ENCODE measurements around the gene CHST2.

CHST2 gene

DNA sequence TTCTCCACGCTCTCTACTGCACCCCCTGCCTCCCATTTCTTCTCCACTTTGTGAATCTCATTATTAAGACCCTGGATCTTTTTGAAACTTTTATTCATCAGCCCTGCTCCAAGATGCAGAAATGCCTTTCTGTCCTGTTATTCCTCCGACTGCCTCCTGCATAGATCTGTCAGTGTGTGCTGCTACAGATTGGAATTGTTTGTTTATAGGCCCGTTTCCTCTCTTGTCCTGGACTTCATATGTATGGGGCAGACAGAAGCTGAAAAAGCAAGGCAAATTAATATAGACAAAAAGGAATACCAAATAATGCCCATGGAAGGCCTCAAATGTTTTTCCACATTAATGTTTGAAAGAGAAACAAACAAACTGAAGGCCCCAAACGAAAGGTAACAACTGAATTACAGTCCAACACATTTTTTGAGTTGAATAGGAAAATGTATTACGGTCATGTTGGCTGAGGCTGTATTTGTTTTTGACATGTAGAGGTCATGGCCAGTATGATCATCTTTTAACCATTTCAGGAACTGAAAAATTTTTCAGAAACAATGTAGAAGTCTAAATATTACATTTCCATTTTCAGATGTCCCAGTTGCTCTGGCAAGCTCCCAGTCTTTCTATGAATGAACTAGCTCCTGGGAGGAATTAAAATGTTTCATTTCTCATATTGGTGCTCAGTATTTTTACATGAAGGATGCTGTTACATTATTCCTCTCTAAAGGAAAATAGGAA is 8.8 kb downstream of the CHST2 start:
- DNase-seq (ENCODE audit: low read depth in 2 of 2, low spot score in 1 of 2): no peak

DNA sequence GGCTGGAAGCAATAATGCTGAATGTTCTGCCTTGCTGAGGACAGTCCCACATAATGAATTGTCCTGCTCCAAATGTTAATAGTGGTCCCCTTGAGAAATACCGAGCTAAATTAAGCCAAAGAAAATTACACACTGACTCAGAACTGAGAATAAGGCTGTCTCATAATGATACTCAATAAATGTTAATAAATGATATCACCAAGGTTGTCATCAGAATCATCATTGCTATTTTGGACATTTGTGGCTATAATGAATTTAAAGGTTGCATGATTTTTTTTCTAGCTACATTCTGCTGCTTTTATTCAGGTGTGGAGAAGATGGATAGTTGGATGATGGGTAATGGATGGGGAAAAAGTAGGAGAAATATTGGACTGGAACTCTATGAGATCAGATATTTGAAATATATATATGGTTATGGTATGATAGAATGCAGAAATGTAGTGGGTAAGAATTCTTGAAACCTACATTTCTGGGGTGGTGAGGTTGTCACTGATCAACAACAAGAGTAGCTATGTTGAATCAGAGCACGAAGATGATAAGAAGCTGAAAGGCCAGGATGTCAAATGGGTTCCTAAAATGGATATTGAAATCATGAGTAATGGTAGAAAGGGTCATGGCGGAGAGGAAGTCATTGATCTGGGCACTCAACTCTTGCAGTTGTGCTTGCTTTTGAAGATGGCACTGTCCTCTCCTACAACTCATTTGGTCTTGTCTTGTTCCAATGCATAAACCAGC is 12.8 kb downstream of the CHST2 start:
- no peak for DNase-seq (ENCODE audit: low read depth in 2 of 2, low spot score in 1 of 2)

GRCh38 chr3:143134471-143134870 is 14.9 kb downstream of the CHST2 start:
- no peak for DNase-seq (ENCODE audit: low read depth in 2 of 2, low spot score in 1 of 2)

DNA sequence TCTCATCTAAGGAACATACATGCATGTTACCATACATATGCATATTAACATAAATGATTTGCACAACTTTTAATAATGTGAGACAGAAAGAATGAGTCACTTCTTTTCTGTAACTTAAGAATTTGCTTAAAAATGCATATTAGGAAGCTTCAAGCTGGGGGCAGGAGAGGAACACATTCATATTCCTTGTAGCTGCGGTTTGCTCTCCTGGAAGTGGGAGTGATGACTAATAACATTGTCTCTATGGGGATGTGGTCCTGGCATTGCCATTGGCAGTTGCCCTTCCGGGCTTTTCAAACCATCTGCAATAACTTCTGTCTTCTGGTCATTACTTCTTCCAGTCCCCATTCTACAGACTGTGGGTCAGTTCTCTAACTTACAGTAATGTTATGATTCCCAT is 15.6 kb downstream of the CHST2 start:
- no peak for DNase-seq (ENCODE audit: low read depth in 2 of 2, low spot score in 1 of 2)

DNA sequence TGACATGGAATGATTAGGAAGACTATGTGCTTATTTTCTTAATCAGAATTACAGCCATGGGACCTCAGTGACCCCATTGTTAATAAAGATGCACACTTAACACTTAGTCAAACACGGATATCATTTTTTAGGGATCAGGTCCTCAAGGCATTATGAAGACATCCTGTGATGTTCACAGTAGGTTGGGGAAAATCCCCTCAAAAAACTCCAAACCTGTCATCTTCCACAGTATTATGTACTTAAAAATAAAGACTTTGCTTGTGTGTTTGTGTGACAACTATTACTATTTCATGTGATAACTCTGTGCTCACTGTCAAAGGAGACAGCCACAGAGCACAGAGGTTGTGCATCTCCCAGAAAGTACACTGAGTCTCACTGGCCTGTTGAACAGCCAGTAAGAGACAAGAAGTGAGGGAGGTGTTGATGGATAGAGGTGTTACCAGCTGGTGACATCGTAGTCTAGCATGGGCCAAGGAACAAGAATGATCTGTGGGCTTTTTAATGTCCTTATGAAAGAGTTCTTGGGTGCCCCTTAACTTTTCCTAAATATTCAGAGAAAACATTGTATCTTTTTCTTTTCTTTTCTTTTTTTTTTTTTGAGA is 18.0 kb downstream of the CHST2 start:
- no peak for DNase-seq (ENCODE audit: low read depth in 2 of 2, low spot score in 1 of 2)

DNA sequence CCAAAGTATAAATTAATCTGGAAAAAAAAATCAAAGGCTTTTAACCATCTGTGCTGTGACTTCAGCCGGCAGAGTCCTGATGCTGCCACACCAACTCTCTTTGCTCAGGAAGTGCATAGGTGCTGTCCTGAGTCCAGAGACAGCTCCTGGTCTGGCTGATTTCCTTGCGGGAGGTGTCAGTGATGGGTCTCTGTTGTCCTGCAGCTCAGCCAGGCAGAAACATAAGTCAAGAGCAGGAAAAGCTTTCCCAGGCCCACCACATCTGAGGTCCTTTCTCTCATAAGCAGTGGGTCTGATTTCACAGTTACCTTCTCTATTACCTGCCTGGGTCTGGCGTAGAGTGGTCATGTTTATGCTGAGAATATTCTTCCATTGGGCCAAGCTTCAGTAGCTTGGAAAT is 19.4 kb downstream of the CHST2 start:
- no peak for DNase-seq (ENCODE audit: low read depth in 2 of 2, low spot score in 1 of 2)

GRCh38 chr3:143139762-143140161 is 20.2 kb downstream of the CHST2 start:
- DNase-seq (ENCODE audit: low read depth in 2 of 2, low spot score in 1 of 2): no peak

GRCh38 chr3:143140550-143140949 is 21.0 kb downstream of the CHST2 start:
- no peak for DNase-seq (ENCODE audit: low read depth in 2 of 2, low spot score in 1 of 2)

- DNase-seq (ENCODE audit: low read depth in 2 of 2, low spot score in 1 of 2): no peak
Observed at GRCh38 chr3:143142354-143142753, 22.8 kb downstream of the CHST2 start.

DNA sequence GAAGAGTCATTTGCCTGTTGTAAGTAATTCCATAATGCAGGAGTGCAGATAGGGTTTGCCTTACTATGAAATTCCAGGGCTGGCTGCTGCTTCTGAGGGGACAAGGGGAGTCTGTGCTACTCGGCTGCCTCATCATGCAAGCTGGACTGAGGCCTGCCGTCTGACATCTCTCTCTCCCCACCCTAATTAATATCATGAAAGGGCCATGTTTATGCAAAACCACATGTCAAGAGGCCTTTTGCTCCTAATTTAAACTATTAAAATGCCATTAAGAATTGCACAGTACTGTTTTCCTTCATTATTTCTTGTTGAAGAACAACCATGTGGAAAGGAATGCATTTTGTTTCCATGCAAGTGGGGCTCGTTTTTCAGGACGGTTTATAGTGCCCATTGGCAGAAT is 26.3 kb downstream of the CHST2 start:
- DNase-seq (ENCODE audit: low read depth in 2 of 2, low spot score in 1 of 2): no peak

- no peak for DNase-seq (ENCODE audit: low read depth in 2 of 2, low spot score in 1 of 2)
Observed at GRCh38 chr3:143146486-143147274, 27.1 kb downstream of the CHST2 start.

DNA sequence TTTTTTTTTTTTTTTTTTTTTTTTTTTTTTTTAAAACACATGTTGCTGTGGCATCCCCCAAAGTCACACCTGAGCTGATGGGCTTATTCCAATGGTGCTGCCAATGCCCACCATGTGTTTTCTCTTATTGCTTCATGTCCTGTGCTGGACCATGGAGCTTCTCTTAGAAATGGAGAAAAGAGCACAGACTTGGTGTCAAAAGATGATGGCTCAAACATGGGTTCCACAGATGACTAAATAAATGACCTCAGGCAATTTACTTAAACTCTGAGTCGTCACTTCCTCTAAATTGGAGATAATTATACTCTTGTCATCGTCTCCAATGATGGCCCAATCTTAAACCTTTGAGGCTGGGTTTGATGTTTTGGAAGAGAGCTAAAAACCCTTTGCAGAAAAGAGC is 28.1 kb downstream of the CHST2 start:
- DNase-seq (ENCODE audit: low read depth in 2 of 2, low spot score in 1 of 2): no peak

GRCh38 chr3:143150071-143150470 is 30.5 kb downstream of the CHST2 start:
- DNase-seq (ENCODE audit: low read depth in 2 of 2, low spot score in 1 of 2): no peak

DNA sequence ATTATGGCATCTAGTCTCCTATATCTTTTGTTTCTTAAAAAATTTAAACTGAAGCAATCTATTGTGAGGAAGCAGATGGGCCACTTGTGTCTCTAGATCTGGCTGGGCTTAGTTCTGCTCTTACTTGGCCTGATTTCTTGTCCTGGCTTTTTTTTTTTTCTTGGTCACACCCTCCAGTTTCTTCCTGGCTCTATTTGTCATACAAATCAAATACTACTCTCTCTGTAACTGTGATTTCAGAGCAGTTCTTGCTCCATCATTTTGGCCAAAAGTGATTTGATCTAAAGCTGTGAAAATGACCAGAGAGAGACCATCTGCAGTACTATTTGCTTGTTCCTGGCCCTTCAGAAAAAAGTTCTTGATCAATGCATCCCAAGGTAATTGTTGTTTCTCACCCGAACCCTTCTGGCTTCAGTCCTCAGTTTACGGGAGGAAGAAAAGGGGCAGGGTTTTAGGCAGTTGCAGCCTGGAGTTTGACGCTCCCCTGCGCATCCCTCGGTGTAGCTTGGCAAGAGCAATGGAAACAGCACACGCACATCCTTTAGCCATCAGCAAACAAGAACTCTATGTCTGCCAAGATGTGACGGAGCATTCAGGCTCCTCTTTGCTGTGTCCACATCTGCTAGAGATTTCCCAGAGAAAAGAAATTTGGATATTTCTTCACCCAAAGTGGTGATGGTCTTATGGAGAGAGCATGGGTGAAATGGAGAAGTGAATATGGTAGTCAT is 31.6 kb downstream of the CHST2 start:
- DNase-seq (ENCODE audit: low read depth in 2 of 2, low spot score in 1 of 2): no peak

DNA sequence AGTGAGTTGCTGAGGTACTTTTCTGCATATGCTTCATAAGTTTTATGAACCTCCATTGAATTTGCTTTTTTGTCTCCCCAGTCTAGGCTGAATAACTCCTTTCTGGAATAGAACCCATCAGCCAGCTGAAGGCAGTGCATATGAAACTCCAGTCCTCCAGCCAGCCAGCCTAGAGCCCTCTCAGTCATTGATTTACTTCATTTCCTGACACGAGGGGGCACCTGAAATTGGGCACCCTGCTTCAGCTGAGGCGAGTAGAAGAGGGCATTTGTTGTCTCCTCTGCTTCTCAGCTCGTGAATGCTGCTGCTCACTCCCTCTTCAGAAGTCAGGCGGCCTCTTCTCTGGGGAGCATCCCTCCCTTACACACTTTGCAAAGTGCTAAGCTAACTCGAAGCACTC is 32.5 kb downstream of the CHST2 start:
- no peak for DNase-seq (ENCODE audit: low read depth in 2 of 2, low spot score in 1 of 2)

DNA sequence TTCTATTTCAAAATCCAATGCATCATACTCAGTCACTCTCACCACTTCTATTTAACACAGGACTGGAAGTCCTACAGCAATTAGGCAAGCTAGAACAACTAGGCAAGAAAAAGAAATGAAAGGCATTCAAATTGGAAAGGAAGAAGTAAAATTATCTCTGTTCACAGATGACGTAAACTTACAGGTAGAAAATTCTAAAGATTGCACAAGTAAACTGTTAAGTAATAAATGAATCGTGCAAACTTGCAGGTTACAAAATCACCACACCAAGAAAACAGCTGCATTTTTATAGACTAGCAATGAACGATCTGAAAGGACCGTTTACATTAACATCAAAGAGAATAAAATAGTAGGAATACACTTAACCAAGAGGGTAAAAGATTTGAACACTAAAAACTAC is 36.2 kb downstream of the CHST2 start:
- no peak for DNase-seq (ENCODE audit: low read depth in 2 of 2, low spot score in 1 of 2)

DNA sequence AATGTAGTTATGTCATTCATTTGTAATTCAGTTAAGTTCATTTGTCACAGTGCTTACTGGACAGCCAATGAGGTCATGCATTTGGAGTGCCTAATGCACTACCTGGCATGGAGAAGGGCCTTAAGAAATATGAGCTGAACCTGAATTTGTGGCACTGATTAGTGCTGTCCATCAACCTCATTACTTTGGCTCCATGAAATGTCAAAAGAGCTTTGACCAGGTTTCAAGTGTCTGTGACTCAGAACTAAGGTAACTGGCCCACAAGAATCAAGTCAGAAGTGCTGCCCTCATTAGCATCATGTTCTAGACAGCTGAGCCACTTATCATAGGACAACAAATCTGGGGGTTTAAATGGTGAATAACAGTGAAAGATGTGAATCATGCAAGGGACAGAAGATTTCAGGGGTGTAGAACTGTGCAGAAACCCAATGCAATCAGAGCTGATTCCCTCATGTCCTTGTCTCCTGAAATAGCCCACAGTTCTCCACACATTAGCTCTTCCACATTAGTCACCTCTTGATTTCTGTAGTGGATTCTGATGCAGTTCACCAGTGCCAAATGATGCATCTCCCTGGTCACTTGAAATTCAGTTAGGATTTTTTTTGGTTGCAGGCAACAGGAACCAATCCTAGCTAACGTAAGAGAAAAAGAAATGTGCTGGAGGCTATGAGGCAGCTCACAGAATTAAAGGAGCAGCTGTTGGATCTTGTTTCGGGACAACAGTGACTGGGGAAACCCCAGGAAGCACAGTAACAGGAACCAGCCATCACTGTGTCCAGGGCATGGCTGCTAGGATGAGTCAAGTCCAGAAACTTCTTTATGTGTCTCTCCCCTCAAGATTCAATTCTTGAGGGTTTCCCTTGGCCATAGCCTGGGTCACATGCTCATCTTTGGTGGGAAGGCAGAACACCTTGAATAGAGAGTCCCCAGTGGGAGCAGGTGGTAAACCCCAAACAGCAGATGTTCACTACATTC is 38.7 kb downstream of the CHST2 start:
- DNase-seq (ENCODE audit: low read depth in 2 of 2, low spot score in 1 of 2): no peak

- DNase-seq (ENCODE audit: low read depth in 2 of 2, low spot score in 1 of 2): no peak
Observed at GRCh38 chr3:143160437-143160836, 40.9 kb downstream of the CHST2 start.

GRCh38 chr3:143163562-143164100 is 44.1 kb downstream of the CHST2 start:
- DNase-seq (ENCODE audit: low read depth in 2 of 2, low spot score in 1 of 2): no peak

DNA sequence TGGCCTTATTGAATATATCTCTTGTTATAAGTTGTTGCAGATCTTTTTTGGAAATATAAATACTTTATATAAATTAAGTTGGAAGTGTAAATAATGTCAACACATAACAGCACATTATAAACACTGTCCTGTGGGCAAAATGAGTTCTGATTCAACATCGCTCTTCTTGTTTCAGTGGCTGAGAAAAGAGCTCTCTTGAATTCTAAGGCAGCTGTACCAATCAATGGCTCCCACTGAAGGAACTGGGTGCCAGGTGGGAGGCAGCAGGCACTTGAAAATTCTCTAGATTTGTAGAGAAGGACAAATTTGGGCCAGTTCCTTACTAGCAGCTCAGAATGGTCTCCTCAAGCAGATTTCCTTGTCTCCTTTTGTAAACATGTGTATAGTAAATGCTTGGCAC is 45.6 kb downstream of the CHST2 start:
- no peak for DNase-seq (ENCODE audit: low read depth in 2 of 2, low spot score in 1 of 2)

Data from stimulated activated CD8-positive, alpha-beta memory T cell treated with anti-CD3 and anti-CD28 coated beads, Interleukin-4, amount 100 ng/mL, for 4 hours (primary cell).